Loucy (cell line): ENCODE data around the gene BACH1.

Experiments used
- H2AFZ ChIP-seq: fragments of 200-600 bp; sonication (generic); 2 replicates; pipeline ENCODE4 v1.6.0; 2016; ENCODE audit warnings: antibody characterized with exemption, mild to moderate bottlenecking, low read length, moderate library complexity
- H3F3A ChIP-seq: fragments of 200-600 bp; 2 replicates; pipeline ENCODE4 v1.6.0; 2016; ENCODE audit warnings: antibody characterized with exemption, low read depth, mild to moderate bottlenecking
- H3K27me3 ChIP-seq: fragments of 200-600 bp; sonication (generic); 2 replicates; pipeline ENCODE4 v1.6.1; 2014; ENCODE audit warnings: low read length, mild to moderate bottlenecking; ENCODE audit not compliant: insufficient read depth, poor library complexity, severe bottlenecking
- H3K36me3 ChIP-seq: fragments of 200-600 bp; sonication (generic); 2 replicates; pipeline ENCODE4 v1.6.1; 2016; ENCODE audit warnings: low read length; ENCODE audit not compliant: insufficient read depth
- H3K4me1 ChIP-seq: fragments of 200-600 bp; sonication (generic); 2 replicates; pipeline ENCODE4 v1.5.1; 2014; ENCODE audit warnings: low read length, mild to moderate bottlenecking; ENCODE audit not compliant: insufficient read depth, poor library complexity, severe bottlenecking
- H3K4me2 ChIP-seq: fragments of 200-600 bp; sonication (generic); 2 replicates; pipeline ENCODE4 v1.6.0; 2014; ENCODE audit warnings: antibody characterized with exemption, low read length, low read depth, mild to moderate bottlenecking; ENCODE audit not compliant: poor library complexity, severe bottlenecking
- H3K4me3 ChIP-seq: fragments of 200-600 bp; sonication (generic); 2 replicates; pipeline ENCODE4 v1.5.1; 2014; ENCODE audit warnings: low read length, mild to moderate bottlenecking, mixed read lengths; ENCODE audit not compliant: poor library complexity, severe bottlenecking
- H3K79me2 ChIP-seq: fragments of 200-600 bp; sonication (generic); 2 replicates; pipeline ENCODE4 v1.6.1; 2014; ENCODE audit warnings: low read length; ENCODE audit not compliant: insufficient read depth
- H3K9ac ChIP-seq: fragments of 200-600 bp; sonication (generic); 2 replicates; pipeline ENCODE4 v1.6.0; 2014; ENCODE audit warnings: mild to moderate bottlenecking, low read depth, low read length, moderate library complexity; ENCODE audit not compliant: poor library complexity, severe bottlenecking
- H3K9me2 ChIP-seq: fragments of 200-600 bp; sonication (generic); replicated peaks from 2 replicates; pipeline ENCODE4 v1.6.1; 2016; ENCODE audit warnings: low read depth, low read length, mixed read lengths
- H3K9me3 ChIP-seq: fragments of 200-600 bp; sonication (generic); 2 replicates; pipeline ENCODE4 v1.6.1; 2014; ENCODE audit warnings: mild to moderate bottlenecking, antibody characterized with exemption, low read length, low read depth; ENCODE audit not compliant: insufficient read depth
- H4K20me1 ChIP-seq: fragments of 200-600 bp; sonication (generic); 2 replicates; pipeline ENCODE4 v1.6.0; 2014; ENCODE audit warnings: antibody characterized with exemption, low read length, mild to moderate bottlenecking; ENCODE audit not compliant: insufficient read depth, poor library complexity, severe bottlenecking
- CTCF ChIP-seq: fragments of 200-600 bp; sonication (generic); conservative IDR thresholded peaks from 2 replicates; pipeline ENCODE4 v1.5.1; 2014; ENCODE audit warnings: mild to moderate bottlenecking, antibody characterized with exemption, low read length
- EZH2phosphoT487 ChIP-seq: fragments of 200-600 bp; IDR thresholded peaks from 2 replicates; pipeline ENCODE4 v1.6.1; 2018; ENCODE audit warnings: antibody characterized with exemption, mild to moderate bottlenecking, moderate library complexity, borderline replicate concordance

BACH1 gene

DNA sequence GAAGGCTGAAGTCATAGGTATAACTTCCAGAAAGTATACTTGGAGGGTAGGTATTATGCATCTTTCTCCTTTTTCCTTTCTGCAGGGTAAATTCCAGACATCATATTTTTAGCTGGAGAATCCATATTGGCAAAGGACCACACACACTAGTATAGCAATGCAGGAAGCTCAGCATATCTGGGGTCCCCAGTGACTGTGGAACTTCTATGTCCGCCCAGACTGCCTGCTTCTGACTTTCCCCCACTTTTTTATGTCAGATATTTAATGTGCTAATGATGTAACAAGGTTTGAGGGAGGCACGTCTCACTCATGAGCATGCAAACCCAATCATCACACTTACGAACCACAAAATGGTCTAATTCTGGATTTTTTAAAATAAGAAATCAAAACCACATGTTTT, 90.4 kb downstream of the BACH1 start:
- H4K20me1 ChIP-seq, result no peaks in the 10 kb centered on the region
- no peaks in the 10 kb centered on the region for H3K27me3 ChIP-seq

DNA sequence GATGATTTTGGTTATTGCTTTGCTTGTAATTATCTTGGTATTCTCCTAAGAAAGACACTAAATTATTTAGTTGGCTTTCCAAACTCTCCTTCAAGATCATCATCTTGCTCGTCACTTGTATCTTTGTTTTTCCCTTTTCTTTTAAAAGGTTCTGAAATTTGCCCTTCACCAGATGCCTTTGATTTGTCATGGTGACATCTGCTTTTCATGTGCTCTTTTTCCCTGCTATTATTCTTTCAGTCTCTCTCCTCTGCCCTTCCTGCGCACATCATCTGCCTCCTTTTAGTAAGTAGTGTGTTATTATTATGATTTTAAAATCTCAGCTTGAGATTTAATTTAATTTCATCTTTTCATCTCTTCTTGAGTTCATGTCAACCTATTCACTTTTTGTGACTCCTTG, 92.1 kb downstream of the BACH1 start:
- no peaks in the 10 kb centered on the region for H3K4me1 ChIP-seq
- no peaks in the 10 kb centered on the region for H3K9me2 ChIP-seq
- no peaks in the 10 kb centered on the region for H3K27me3 ChIP-seq
- TF ChIP-seq EZH2phosphoT487 (no peak), CTCF (no peak)
- no peak overlapping the region for H2AFZ ChIP-seq
- no peaks in the 10 kb centered on the region for H4K20me1 ChIP-seq
- no peaks in the 10 kb centered on the region for H3K9me3 ChIP-seq
- no peaks in the 10 kb centered on the region for H3F3A ChIP-seq
- H3K4me2 ChIP-seq, result no peak overlapping the region
- H3K79me2 ChIP-seq, result no peaks in the 10 kb centered on the region
- no peak overlapping the region for H3K9ac ChIP-seq
- no peak overlapping the region for H3K4me3 ChIP-seq
- H3K36me3 ChIP-seq, result no peaks in the 10 kb centered on the region

More for the DNA sequence above, 90.4 kb downstream of the BACH1 start:
- H3K4me2 ChIP-seq, result no peak overlapping the region
- H3K9me2 ChIP-seq, result no peaks in the 10 kb centered on the region
- H2AFZ ChIP-seq, result no peak overlapping the region
- H3K4me1 ChIP-seq, result no peaks in the 10 kb centered on the region
- no peak overlapping the region for H3K4me3 ChIP-seq
- no peaks in the 10 kb centered on the region for H3K79me2 ChIP-seq
- no peak for TF ChIP-seq CTCF
- TF ChIP-seq EZH2phosphoT487, result no peak
- H3F3A ChIP-seq, result no peaks in the 10 kb centered on the region
- H3K9me3 ChIP-seq, result no peaks in the 10 kb centered on the region
- no peak overlapping the region for H3K9ac ChIP-seq
- no peaks in the 10 kb centered on the region for H3K36me3 ChIP-seq

DNA sequence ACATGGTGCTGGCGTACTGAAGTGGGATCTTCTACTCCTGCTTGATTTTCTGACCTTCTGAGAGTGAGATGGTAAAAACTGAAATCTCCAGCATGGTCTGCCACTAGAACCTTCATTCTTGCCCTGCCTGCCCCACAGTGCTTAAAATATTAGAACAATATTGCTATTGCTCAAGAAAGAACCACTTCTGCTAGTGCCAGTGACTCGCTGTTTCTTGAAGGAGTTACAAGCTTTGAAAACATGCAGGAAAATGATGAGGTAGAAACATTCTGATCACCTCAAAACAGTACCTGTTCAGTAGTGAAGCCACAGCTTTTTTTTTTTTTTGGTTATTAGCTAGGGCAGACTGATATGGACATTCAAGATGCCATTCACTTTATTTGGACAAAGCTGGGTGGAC, 95.3 kb downstream of the BACH1 start:
- no peaks in the 10 kb centered on the region for H3F3A ChIP-seq
- H3K79me2 ChIP-seq, result no peaks in the 10 kb centered on the region
- H2AFZ ChIP-seq, result no peak overlapping the region
- H3K9me2 ChIP-seq, result no peaks in the 10 kb centered on the region
- no peak for TF ChIP-seq EZH2phosphoT487
- no peak for TF ChIP-seq CTCF
- H3K4me1 ChIP-seq, result no peaks in the 10 kb centered on the region
- H4K20me1 ChIP-seq, result no peaks in the 10 kb centered on the region
- H3K36me3 ChIP-seq, result no peaks in the 10 kb centered on the region
- H3K9ac ChIP-seq, result no peak overlapping the region
- H3K27me3 ChIP-seq, result no peaks in the 10 kb centered on the region
- H3K9me3 ChIP-seq, result no peaks in the 10 kb centered on the region
- no peak overlapping the region for H3K4me2 ChIP-seq
- H3K4me3 ChIP-seq, result no peak overlapping the region
